Lower leg skin (tissue), 3 donors: ENCODE results near the gene BRMS1.

Experiments used
- CTCF ChIP-seq, 3 donors: fragments of 450-650 bp; IDR thresholded peaks; one replicate each; pipeline ENCODE4 v1.5.1; 2016; ENCODE audit warnings: antibody characterized with exemption in 3 of 3, mild to moderate bottlenecking in 3 of 3, moderate library complexity in 2 of 3
- POLR2A ChIP-seq, 2 donors: fragments of 450-650 bp; IDR thresholded peaks; one replicate each; pipeline ENCODE4 v1.6.1; 2016 to 2017; ENCODE audit warnings: antibody characterized with exemption in 2 of 2, mild to moderate bottlenecking in 1 of 2, moderate library complexity in 1 of 2

GRCh38 chr11:66290330-66290621 lies 54.6 kb downstream of the BRMS1 start:
- TF ChIP-seq CTCF (IDR thresholded peaks at IDR 0.05) (no peak), POLR2A (IDR thresholded peaks at IDR 0.05) (no peak)
